ENCODE measurements around the gene DNAL1.
"Not testable (repeated sequence)": the region's sequence is repeated elsewhere in the genome, so short reads cannot be mapped to it uniquely, and the experiment has no call there.

The DNAL1 gene

GRCh38 chr14:73640796-73641365 lies 3.9 kb upstream of the DNAL1 start:
- DNase-seq: no peak

- no peak for DNase-seq
These were observed 443 bp downstream of the DNAL1 start for GRCh38 chr14:73645248-73645610.

GRCh38 chr14:73651005-73651404 lies 6.2 kb downstream of the DNAL1 start:
- DNase-seq: no peak

GRCh38 chr14:73655851-73656250 lies 11.1 kb downstream of the DNAL1 start:
- no peak for DNase-seq

- DNase-seq: not testable (repeated sequence)
These were observed 14.4 kb downstream of the DNAL1 start for GRCh38 chr14:73659202-73659601.

- DNase-seq: no peak
These were observed 15.7 kb downstream of the DNAL1 start for GRCh38 chr14:73660511-73660910.

GRCh38 chr14:73661872-73662271 lies 17.1 kb downstream of the DNAL1 start:
- no peak for DNase-seq

- DNase-seq: no peak
These were observed 17.7 kb downstream of the DNAL1 start for GRCh38 chr14:73662487-73662943.

- no peak for DNase-seq
These were observed 18.9 kb downstream of the DNAL1 start for GRCh38 chr14:73663548-73664212.

- no peak for DNase-seq
These were observed 20.3 kb downstream of the DNAL1 start for GRCh38 chr14:73665130-73665529.

- no peak for DNase-seq
These were observed 21.8 kb downstream of the DNAL1 start for GRCh38 chr14:73666583-73666982.

GRCh38 chr14:73667854-73668253 lies 23.1 kb downstream of the DNAL1 start:
- DNase-seq: no peak

- no peak for DNase-seq
These were observed 30.2 kb downstream of the DNAL1 start for GRCh38 chr14:73674986-73675385.

- no peak for DNase-seq
These were observed 33.9 kb downstream of the DNAL1 start for GRCh38 chr14:73678698-73679097.

GRCh38 chr14:73680821-73681220 lies 36.0 kb downstream of the DNAL1 start:
- DNase-seq: no peak

GRCh38 chr14:73684627-73685026 lies 39.8 kb downstream of the DNAL1 start:
- no peak for DNase-seq

GRCh38 chr14:73685328-73685727 lies 40.5 kb downstream of the DNAL1 start:
- DNase-seq: no peak

GRCh38 chr14:73686901-73687300 lies 42.1 kb downstream of the DNAL1 start:
- no peak for DNase-seq

- no peak for DNase-seq
These were observed 49.3 kb downstream of the DNAL1 start for GRCh38 chr14:73694083-73694482.

- no peak for DNase-seq
These were observed 50.3 kb downstream of the DNAL1 start for GRCh38 chr14:73695082-73695481.

GRCh38 chr14:73695997-73696396 lies 51.2 kb downstream of the DNAL1 start:
- no peak for DNase-seq

- DNase-seq: no peak
These were observed 51.9 kb downstream of the DNAL1 start for GRCh38 chr14:73696466-73697400.

GRCh38 chr14:73700325-73700724 lies 55.5 kb downstream of the DNAL1 start:
- no peak for DNase-seq

GRCh38 chr14:73708076-73708475 lies 63.3 kb downstream of the DNAL1 start:
- DNase-seq: not testable (repeated sequence)
